ENCODE data around the gene STX18.
"Not testable (repeated sequence)": the region's sequence is repeated elsewhere in the genome, so short reads cannot be mapped to it uniquely, and the experiment has no call there.

Gene STX18

GRCh38 chr4:4436244-4436823 lies 105.5 kb downstream of the STX18 start:
- DNase-seq = no peak

GRCh38 chr4:4433941-4434340 lies 107.9 kb downstream of the STX18 start:
- DNase-seq = no peak

GRCh38 chr4:4432341-4433125 lies 109.3 kb downstream of the STX18 start:
- no peak for DNase-seq

GRCh38 chr4:4430492-4431195 lies 111.2 kb downstream of the STX18 start:
- peak in 1 of 2 donors; percentile 11 for DNase-seq

GRCh38 chr4:4428966-4429875 lies 112.6 kb downstream of the STX18 start:
- no peak for DNase-seq

GRCh38 chr4:4427886-4428285 lies 114.0 kb downstream of the STX18 start:
- no peak for DNase-seq

GRCh38 chr4:4427121-4427870 lies 114.6 kb downstream of the STX18 start:
- no peak for DNase-seq

- no peak for DNase-seq
Measured at GRCh38 chr4:4426511-4427120, 115.2 kb downstream of the STX18 start.

- no peak for DNase-seq
Measured at GRCh38 chr4:4425696-4426095, 116.2 kb downstream of the STX18 start.

GRCh38 chr4:4425119-4425690 lies 116.6 kb downstream of the STX18 start:
- no peak for DNase-seq

- no peak for DNase-seq
Measured at GRCh38 chr4:4424499-4425115, 117.2 kb downstream of the STX18 start.

- no peak for DNase-seq
Measured at GRCh38 chr4:4423706-4424498, 117.9 kb downstream of the STX18 start.

GRCh38 chr4:4422856-4423499 lies 118.9 kb downstream of the STX18 start:
- no peak for DNase-seq

- DNase-seq = not testable (repeated sequence)
Measured at GRCh38 chr4:4422117-4422516, 119.7 kb downstream of the STX18 start.

GRCh38 chr4:4421356-4421755 lies 120.5 kb downstream of the STX18 start:
- no peak for DNase-seq

- DNase-seq = no peak
Measured at GRCh38 chr4:4420421-4420820, 121.4 kb downstream of the STX18 start.

GRCh38 chr4:4419896-4420295 lies 122.0 kb downstream of the STX18 start:
- no peak for DNase-seq

GRCh38 chr4:4418676-4419390 lies 123.0 kb downstream of the STX18 start:
- no peak for DNase-seq

GRCh38 chr4:4417886-4418285 lies 124.0 kb downstream of the STX18 start:
- DNase-seq = no peak
